ENCODE data around the gene GAB4. TPM values are rescaled to one million over a fixed set of nuclear protein-coding genes. Genes with fewer than 3 reads are reported as not detected.
A peak's percentile ranks its signal among the peaks of the same experiment; 100 is the strongest.

GAB4 gene
- total RNA-seq, 1 experiment from 2014 or later, result 0.11 TPM

GRCh38 chr22:16959345-16959930, 48.6 kb downstream of the GAB4 start:
- Histone ChIP-seq H3K4me2 (ENCODE audit: low read depth, low read length, poor library complexity, severe bottlenecking) (no peak overlapping the region), H3K27me3 (ENCODE audit: low read length) (no peaks in the 10 kb centered on the region), H3K9ac (ENCODE audit: low read length) (no peak overlapping the region), H3K27ac (ENCODE audit: low read length) (no peak overlapping the region), H3K36me3 (ENCODE audit: insufficient read depth, low read length) (no peaks in the 10 kb centered on the region), H4K20me1 (ENCODE audit: insufficient read depth, low read depth, low read length) (no peaks in the 10 kb centered on the region), H3K9me3 (ENCODE audit: low read length) (no peaks in the 10 kb centered on the region), H3K4me3 (ENCODE audit: low read length) (no peak overlapping the region), H3K9me2 (replicated peaks; ENCODE audit: insufficient read depth, low read length) (no peaks in the 10 kb centered on the region), H3K79me2 (ENCODE audit: low read length) (no peaks in the 10 kb centered on the region), H3K4me1 (ENCODE audit: low read length) (peaks cover 30% of the 10 kb centered on the region), H2AFZ (ENCODE audit: low read length) (no peak overlapping the region)
- DNase-seq, result no peak

GRCh38 chr22:16958475-16958874, 49.5 kb downstream of the GAB4 start:
- Histone ChIP-seq H3K9me3 (ENCODE audit: low read length) (no peaks in the 10 kb centered on the region), H3K9me2 (replicated peaks; ENCODE audit: insufficient read depth, low read length) (no peaks in the 10 kb centered on the region), H3K79me2 (ENCODE audit: low read length) (no peaks in the 10 kb centered on the region), H4K20me1 (ENCODE audit: insufficient read depth, low read depth, low read length) (no peaks in the 10 kb centered on the region), H2AFZ (ENCODE audit: low read length) (no peak overlapping the region), H3K36me3 (ENCODE audit: insufficient read depth, low read length) (no peaks in the 10 kb centered on the region), H3K4me2 (ENCODE audit: low read depth, low read length, poor library complexity, severe bottlenecking) (no peak overlapping the region), H3K27me3 (ENCODE audit: low read length) (no peaks in the 10 kb centered on the region), H3K4me1 (ENCODE audit: low read length) (peaks cover 30% of the 10 kb centered on the region), H3K9ac (ENCODE audit: low read length) (no peak overlapping the region), H3K4me3 (ENCODE audit: low read length) (no peak overlapping the region), H3K27ac (ENCODE audit: low read length) (no peak overlapping the region)
- no peak for DNase-seq

GRCh38 chr22:16957781-16958180, 50.2 kb downstream of the GAB4 start:
- no peaks in the 10 kb centered on the region for H3K9me3 ChIP-seq (ENCODE audit: low read length)
- no peak overlapping the region for H3K4me2 ChIP-seq (ENCODE audit: low read depth, low read length, poor library complexity, severe bottlenecking)
- no peaks in the 10 kb centered on the region for H4K20me1 ChIP-seq (ENCODE audit: insufficient read depth, low read depth, low read length)
- no peak for DNase-seq
- no peak overlapping the region for H3K27ac ChIP-seq (ENCODE audit: low read length)
- H3K4me3 ChIP-seq (ENCODE audit: low read length), result no peak overlapping the region
- H3K27me3 ChIP-seq (ENCODE audit: low read length), result no peaks in the 10 kb centered on the region
- no peak overlapping the region for H2AFZ ChIP-seq (ENCODE audit: low read length)
- no peak overlapping the region for H3K9ac ChIP-seq (ENCODE audit: low read length)
- no peaks in the 10 kb centered on the region for H3K36me3 ChIP-seq (ENCODE audit: insufficient read depth, low read length)
- peaks cover 30% of the 10 kb centered on the region for H3K4me1 ChIP-seq (ENCODE audit: low read length)
- H3K79me2 ChIP-seq (ENCODE audit: low read length), result no peaks in the 10 kb centered on the region
- no peaks in the 10 kb centered on the region for H3K9me2 ChIP-seq (replicated peaks; ENCODE audit: insufficient read depth, low read length)

- Histone ChIP-seq H3K9ac (ENCODE audit: low read length) (no peak overlapping the region), H3K9me2 (replicated peaks; ENCODE audit: insufficient read depth, low read length) (no peaks in the 10 kb centered on the region), H3K79me2 (ENCODE audit: low read length) (no peaks in the 10 kb centered on the region), H3K4me3 (ENCODE audit: low read length) (no peak overlapping the region), H4K20me1 (ENCODE audit: insufficient read depth, low read depth, low read length) (no peaks in the 10 kb centered on the region), H3K9me3 (ENCODE audit: low read length) (no peaks in the 10 kb centered on the region), H3K4me1 (ENCODE audit: low read length) (peaks cover 24% of the 10 kb centered on the region), H3K36me3 (ENCODE audit: insufficient read depth, low read length) (no peaks in the 10 kb centered on the region), H3K4me2 (ENCODE audit: low read depth, low read length, poor library complexity, severe bottlenecking) (no peak overlapping the region), H3K27ac (ENCODE audit: low read length) (no peak overlapping the region), H2AFZ (ENCODE audit: low read length) (no peak overlapping the region), H3K27me3 (ENCODE audit: low read length) (no peaks in the 10 kb centered on the region)
- DNase-seq, result no peak
Measured at GRCh38 chr22:16956290-16956689, 51.7 kb downstream of the GAB4 start.

GRCh38 chr22:16955678-16956210, 52.3 kb downstream of the GAB4 start:
- H3K27me3 ChIP-seq (ENCODE audit: low read length), result no peaks in the 10 kb centered on the region
- H3K4me2 ChIP-seq (ENCODE audit: low read depth, low read length, poor library complexity, severe bottlenecking), result no peak overlapping the region
- no peak for DNase-seq
- H2AFZ ChIP-seq (ENCODE audit: low read length), result no peak overlapping the region
- no peaks in the 10 kb centered on the region for H3K9me2 ChIP-seq (replicated peaks; ENCODE audit: insufficient read depth, low read length)
- peaks cover 20% of the 10 kb centered on the region for H3K4me1 ChIP-seq (ENCODE audit: low read length)
- H3K9ac ChIP-seq (ENCODE audit: low read length), result no peak overlapping the region
- H3K4me3 ChIP-seq (ENCODE audit: low read length), result no peak overlapping the region
- no peaks in the 10 kb centered on the region for H4K20me1 ChIP-seq (ENCODE audit: insufficient read depth, low read depth, low read length)
- no peak overlapping the region for H3K27ac ChIP-seq (ENCODE audit: low read length)
- no peaks in the 10 kb centered on the region for H3K79me2 ChIP-seq (ENCODE audit: low read length)
- H3K9me3 ChIP-seq (ENCODE audit: low read length), result no peaks in the 10 kb centered on the region
- no peaks in the 10 kb centered on the region for H3K36me3 ChIP-seq (ENCODE audit: insufficient read depth, low read length)

- Histone ChIP-seq H3K9ac (ENCODE audit: low read length) (no peak overlapping the region), H3K4me3 (ENCODE audit: low read length) (no peak overlapping the region), H3K4me2 (ENCODE audit: low read depth, low read length, poor library complexity, severe bottlenecking) (no peak overlapping the region), H3K9me3 (ENCODE audit: low read length) (no peaks in the 10 kb centered on the region), H4K20me1 (ENCODE audit: insufficient read depth, low read depth, low read length) (no peaks in the 10 kb centered on the region), H2AFZ (ENCODE audit: low read length) (no peak overlapping the region), H3K4me1 (ENCODE audit: low read length) (peaks cover 15% of the 10 kb centered on the region), H3K36me3 (ENCODE audit: insufficient read depth, low read length) (no peaks in the 10 kb centered on the region), H3K79me2 (ENCODE audit: low read length) (no peaks in the 10 kb centered on the region), H3K27ac (ENCODE audit: low read length) (no peak overlapping the region), H3K27me3 (ENCODE audit: low read length) (no peaks in the 10 kb centered on the region), H3K9me2 (replicated peaks; ENCODE audit: insufficient read depth, low read length) (no peaks in the 10 kb centered on the region)
- no peak for DNase-seq
Measured at GRCh38 chr22:16955081-16955480, 52.9 kb downstream of the GAB4 start.

GRCh38 chr22:16954060-16954403, 54.0 kb downstream of the GAB4 start:
- DNase-seq, result peak; percentile 27
- Histone ChIP-seq H3K4me3 (ENCODE audit: low read length) (no peak overlapping the region), H4K20me1 (ENCODE audit: insufficient read depth, low read depth, low read length) (no peaks in the 10 kb centered on the region), H3K27me3 (ENCODE audit: low read length) (no peaks in the 10 kb centered on the region), H3K4me1 (ENCODE audit: low read length) (peaks cover 9% of the 10 kb centered on the region), H3K79me2 (ENCODE audit: low read length) (no peaks in the 10 kb centered on the region), H3K9ac (ENCODE audit: low read length) (no peak overlapping the region), H2AFZ (ENCODE audit: low read length) (no peak overlapping the region), H3K9me3 (ENCODE audit: low read length) (no peaks in the 10 kb centered on the region), H3K36me3 (ENCODE audit: insufficient read depth, low read length) (no peaks in the 10 kb centered on the region), H3K27ac (ENCODE audit: low read length) (no peak overlapping the region), H3K4me2 (ENCODE audit: low read depth, low read length, poor library complexity, severe bottlenecking) (no peak overlapping the region), H3K9me2 (replicated peaks; ENCODE audit: insufficient read depth, low read length) (no peaks in the 10 kb centered on the region)

- Histone ChIP-seq H3K79me2 (ENCODE audit: low read length) (no peaks in the 10 kb centered on the region), H3K9me2 (replicated peaks; ENCODE audit: insufficient read depth, low read length) (no peaks in the 10 kb centered on the region), H3K4me3 (ENCODE audit: low read length) (no peak overlapping the region), H3K9me3 (ENCODE audit: low read length) (no peaks in the 10 kb centered on the region), H3K4me1 (ENCODE audit: low read length) (peaks cover 9% of the 10 kb centered on the region), H4K20me1 (ENCODE audit: insufficient read depth, low read depth, low read length) (no peaks in the 10 kb centered on the region), H3K4me2 (ENCODE audit: low read depth, low read length, poor library complexity, severe bottlenecking) (no peak overlapping the region), H3K27me3 (ENCODE audit: low read length) (no peaks in the 10 kb centered on the region), H3K9ac (ENCODE audit: low read length) (no peak overlapping the region), H3K36me3 (ENCODE audit: insufficient read depth, low read length) (no peaks in the 10 kb centered on the region), H2AFZ (ENCODE audit: low read length) (no peak overlapping the region), H3K27ac (ENCODE audit: low read length) (no peak overlapping the region)
- peak; percentile 27 for DNase-seq
Measured at GRCh38 chr22:16953206-16954059, 54.6 kb downstream of the GAB4 start.
